ENCODE measurements around the gene UBE2D1. TPM values are rescaled to one million over a fixed set of nuclear protein-coding genes. Genes with fewer than 3 reads are reported as not detected.

UBE2D1 gene
- total RNA-seq, 3 donors from 2014 or later (not counting 1 experiment from before 2014, with no cell fraction given) = 14.0 to 14.5 (median 14.4) TPM

- Mint-ChIP-seq H3K4me3 (no peak overlapping the region), H3K27me3 (ENCODE audit: low read depth in 2 of 2) (peaks cover 0 to 8% of the 10 kb centered on the region in 2 donors), H3K27ac (no peak overlapping the region), H3K4me1 (peaks cover 9 to 10% of the 10 kb centered on the region in 2 donors), H3K9me3 (no peaks in the 10 kb centered on the region), H3K36me3 (no peaks in the 10 kb centered on the region)
- Histone ChIP-seq H3K36me3 (ENCODE audit: control insufficient read depth, insufficient read depth, low read length) (no peaks in the 10 kb centered on the region), H3K4me1 (ENCODE audit: control insufficient read depth, insufficient read depth, low read length) (no peaks in the 10 kb centered on the region), H3K4me3 (ENCODE audit: low read length) (no peak overlapping the region), H3K27me3 (ENCODE audit: control insufficient read depth, insufficient read depth, low read length) (no peaks in the 10 kb centered on the region), H3K9me3 (ENCODE audit: control insufficient read depth, insufficient read depth, low read length) (no peaks in the 10 kb centered on the region), H3K27ac (ENCODE audit: low read length) (no peak overlapping the region)
- DNase-seq (no peak), ATAC-seq (no peak)
- TF ChIP-seq CTCF (IDR thresholded peaks at IDR 0.05) = no peak
- WGBS (ENCODE audit: insufficient coverage) = 90% methylated on average over 1 of the region's 2 CpGs
- intact Hi-C loops (cut with micrococcal nuclease) = no loop called here
These were observed 16.5 kb upstream of the UBE2D1 start for GRCh38 chr10:58318346-58318745.

DNA sequence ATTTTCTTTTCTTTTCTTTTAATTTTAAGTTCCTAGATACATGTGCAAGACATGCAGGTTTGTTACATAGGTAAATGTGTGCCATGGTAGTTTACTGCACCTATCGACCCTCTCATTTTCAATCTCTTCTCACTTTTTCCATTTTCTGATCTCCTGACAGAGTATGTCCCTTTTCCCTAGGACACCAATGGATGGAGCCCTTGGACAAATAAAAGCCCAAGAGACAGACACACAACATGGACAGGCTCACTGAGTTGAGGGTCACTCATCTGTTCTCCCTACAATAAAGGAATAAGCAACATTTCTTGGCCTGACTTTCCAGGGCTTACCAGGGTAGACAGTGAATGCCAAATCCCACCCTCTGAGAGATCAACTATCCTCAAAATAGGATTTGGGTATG lies 15.2 kb upstream of the UBE2D1 start:
- H3K9me3 ChIP-seq (ENCODE audit: control insufficient read depth, insufficient read depth, low read length) = no peaks in the 10 kb centered on the region
- no peaks in the 10 kb centered on the region for H3K36me3 Mint-ChIP-seq
- no peaks in the 10 kb centered on the region for H3K9me3 Mint-ChIP-seq
- no peak for DNase-seq
- H3K27ac Mint-ChIP-seq = no peak overlapping the region
- ATAC-seq = no peak
- H3K4me1 Mint-ChIP-seq = peaks cover 9 to 10% of the 10 kb centered on the region in 2 donors
- H3K4me3 Mint-ChIP-seq = no peak overlapping the region
- no peaks in the 10 kb centered on the region for H3K27me3 ChIP-seq (ENCODE audit: control insufficient read depth, insufficient read depth, low read length)
- intact Hi-C loops (cut with micrococcal nuclease) = no loop called here
- no peak overlapping the region for H3K27ac ChIP-seq (ENCODE audit: low read length)
- no peak overlapping the region for H3K4me3 ChIP-seq (ENCODE audit: low read length)
- H3K27me3 Mint-ChIP-seq (ENCODE audit: low read depth in 2 of 2) = peaks cover 0 to 8% of the 10 kb centered on the region in 2 donors
- H3K36me3 ChIP-seq (ENCODE audit: control insufficient read depth, insufficient read depth, low read length) = no peaks in the 10 kb centered on the region
- H3K4me1 ChIP-seq (ENCODE audit: control insufficient read depth, insufficient read depth, low read length) = no peaks in the 10 kb centered on the region
- WGBS (ENCODE audit: insufficient coverage) = 90% methylated on average over 1 of the region's 1 CpG
- no peak for TF ChIP-seq CTCF (IDR thresholded peaks at IDR 0.05)

- Histone ChIP-seq H3K36me3 (ENCODE audit: control insufficient read depth, insufficient read depth, low read length) (no peaks in the 10 kb centered on the region), H3K9me3 (ENCODE audit: control insufficient read depth, insufficient read depth, low read length) (no peaks in the 10 kb centered on the region), H3K4me3 (ENCODE audit: low read length) (no peak overlapping the region), H3K27me3 (ENCODE audit: control insufficient read depth, insufficient read depth, low read length) (no peaks in the 10 kb centered on the region), H3K27ac (ENCODE audit: low read length) (no peak overlapping the region), H3K4me1 (ENCODE audit: control insufficient read depth, insufficient read depth, low read length) (no peaks in the 10 kb centered on the region)
- no peak overlapping the region for H3K4me3 Mint-ChIP-seq
- peaks cover 0 to 8% of the 10 kb centered on the region in 2 donors for H3K27me3 Mint-ChIP-seq (ENCODE audit: low read depth in 2 of 2)
- TF ChIP-seq CTCF (IDR thresholded peaks at IDR 0.05) = no peak
- H3K27ac Mint-ChIP-seq = no peak overlapping the region
- intact Hi-C loops (cut with micrococcal nuclease) = no loop called here
- WGBS (ENCODE audit: insufficient coverage) = 93% methylated on average over 4 of the region's 4 CpGs
- no peaks in the 10 kb centered on the region for H3K36me3 Mint-ChIP-seq
- ATAC-seq (no peak), DNase-seq (no peak)
- H3K4me1 Mint-ChIP-seq = peaks cover 9 to 10% of the 10 kb centered on the region in 2 donors
- H3K9me3 Mint-ChIP-seq = no peaks in the 10 kb centered on the region
These were observed 14.3 kb upstream of the UBE2D1 start for GRCh38 chr10:58320351-58321049.
